ENCODE data around the gene ROBO2.

DNA sequence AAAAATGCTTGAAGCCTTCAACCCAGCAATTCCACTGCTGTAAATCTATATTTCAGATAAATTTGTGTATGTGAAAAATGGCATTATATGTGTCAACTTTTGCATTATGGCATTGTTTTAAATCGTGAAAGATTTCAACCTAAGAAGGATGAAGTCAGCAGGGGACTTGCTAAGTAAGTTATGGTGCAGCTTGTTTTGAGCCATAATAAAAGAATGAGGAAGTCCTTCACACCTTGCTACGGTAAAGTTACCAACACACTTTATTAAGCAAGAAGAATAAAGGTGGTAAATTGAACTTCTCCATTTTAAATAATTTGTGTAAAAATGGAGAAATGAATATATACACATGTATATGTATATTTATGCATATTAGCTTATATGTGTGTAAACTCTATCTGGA lies 371.4 kb downstream of the ROBO2 start:
- TF ChIP-seq, protein P1, sequence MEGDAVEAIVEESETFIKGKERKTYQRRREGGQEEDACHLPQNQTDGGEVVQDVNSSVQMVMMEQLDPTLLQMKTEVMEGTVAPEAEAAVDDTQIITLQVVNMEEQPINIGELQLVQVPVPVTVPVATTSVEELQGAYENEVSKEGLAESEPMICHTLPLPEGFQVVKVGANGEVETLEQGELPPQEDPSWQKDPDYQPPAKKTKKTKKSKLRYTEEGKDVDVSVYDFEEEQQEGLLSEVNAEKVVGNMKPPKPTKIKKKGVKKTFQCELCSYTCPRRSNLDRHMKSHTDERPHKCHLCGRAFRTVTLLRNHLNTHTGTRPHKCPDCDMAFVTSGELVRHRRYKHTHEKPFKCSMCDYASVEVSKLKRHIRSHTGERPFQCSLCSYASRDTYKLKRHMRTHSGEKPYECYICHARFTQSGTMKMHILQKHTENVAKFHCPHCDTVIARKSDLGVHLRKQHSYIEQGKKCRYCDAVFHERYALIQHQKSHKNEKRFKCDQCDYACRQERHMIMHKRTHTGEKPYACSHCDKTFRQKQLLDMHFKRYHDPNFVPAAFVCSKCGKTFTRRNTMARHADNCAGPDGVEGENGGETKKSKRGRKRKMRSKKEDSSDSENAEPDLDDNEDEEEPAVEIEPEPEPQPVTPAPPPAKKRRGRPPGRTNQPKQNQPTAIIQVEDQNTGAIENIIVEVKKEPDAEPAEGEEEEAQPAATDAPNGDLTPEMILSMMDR (IDR thresholded peaks at IDR 0.05) = no peak
- no peak for TF ChIP-seq NFIC (IDR thresholded peaks at IDR 0.05; ENCODE audit: borderline replicate concordance)
- TF ChIP-seq FOXJ3 (CRISPR knock-in tag; IDR thresholded peaks at IDR 0.05) = no peak
- TF ChIP-seq EP300 (IDR thresholded peaks at IDR 0.05; ENCODE audit: borderline replicate concordance in 1 of 2, low read depth in 1 of 2, low read length in 1 of 2) = no peak
- TF ChIP-seq POLR2AphosphoS5 (IDR thresholded peaks at IDR 0.05; ENCODE audit: low read depth, low read length) = no peak
- TF ChIP-seq REST (IDR thresholded peaks at IDR 0.05; ENCODE audit: low read depth, low read length) = no peak
- no peak for TF ChIP-seq ELF1 (IDR thresholded peaks at IDR 0.05)
- no peak for TF ChIP-seq MXI1 (IDR thresholded peaks at IDR 0.05; ENCODE audit: low read depth, low read length)
- TF ChIP-seq NRF1 (IDR thresholded peaks at IDR 0.05; ENCODE audit: low read depth, low read length) = no peak

All from SK-N-SH (cell line).